RWPE1 (cell line): ENCODE results near the gene ATP2B2.

ENCODE experiments used
- CTCF ChIA-PET: fragments of 350-600 bp; sonication (Branson Sonifier 250); formaldehyde crosslinking; extraction: SDS; loops from one replicate; lab custom pipeline; 2021; lab: Yijun Ruan, JAX
- POLR2A ChIA-PET: fragments of 400-600 bp; formaldehyde crosslinking; extraction: SDS; loops from one replicate; lab custom pipeline; 2020; ENCODE audit warnings: antibody characterized with exemption; ENCODE audit not compliant: low non-redundant PET; lab: Yijun Ruan, JAX
- DNase-seq: peaks from one replicate; pipeline ENCODE4 v3.0.0; 2012; ENCODE audit warnings: low spot score
- H3K27ac ChIP-seq: fragments of 450-650 bp; 2 replicates; pipeline ENCODE4 v1.5.1; 2017
- TF ChIP-seq, protein P1 (sequence below): fragments of 450-650 bp; conservative IDR thresholded peaks from 2 replicates; pipeline ENCODE4 v1.5.1; 2017; ENCODE audit warnings: low read depth, mild to moderate bottlenecking

ATP2B2 gene

DNA sequence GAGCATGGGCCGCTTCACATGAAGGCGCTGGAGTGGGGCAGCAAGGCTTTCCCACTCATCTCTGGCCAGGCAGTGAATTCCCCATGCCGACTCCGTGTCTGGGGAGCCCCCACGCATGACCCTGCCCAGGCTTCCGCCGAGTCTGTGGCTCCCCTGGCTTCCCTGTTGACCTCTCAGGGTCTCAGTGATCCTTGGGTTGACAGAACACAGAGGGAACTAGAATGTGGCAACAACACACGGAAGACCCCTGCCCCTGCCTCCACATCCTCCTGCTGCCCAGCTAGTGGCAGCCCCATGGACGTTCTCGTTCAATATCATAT lies 61.3 kb downstream of the ATP2B2 start:
- CTCF ChIA-PET: interaction anchor here (0.6 kb wide), 1 partner anchor 25 kb away, joined by 4 read pairs; no protein-coding TSS in a partner anchor
- POLR2A ChIA-PET: no interaction called here
- no peak overlapping the region for H3K27ac ChIP-seq
- TF ChIP-seq, protein P1, sequence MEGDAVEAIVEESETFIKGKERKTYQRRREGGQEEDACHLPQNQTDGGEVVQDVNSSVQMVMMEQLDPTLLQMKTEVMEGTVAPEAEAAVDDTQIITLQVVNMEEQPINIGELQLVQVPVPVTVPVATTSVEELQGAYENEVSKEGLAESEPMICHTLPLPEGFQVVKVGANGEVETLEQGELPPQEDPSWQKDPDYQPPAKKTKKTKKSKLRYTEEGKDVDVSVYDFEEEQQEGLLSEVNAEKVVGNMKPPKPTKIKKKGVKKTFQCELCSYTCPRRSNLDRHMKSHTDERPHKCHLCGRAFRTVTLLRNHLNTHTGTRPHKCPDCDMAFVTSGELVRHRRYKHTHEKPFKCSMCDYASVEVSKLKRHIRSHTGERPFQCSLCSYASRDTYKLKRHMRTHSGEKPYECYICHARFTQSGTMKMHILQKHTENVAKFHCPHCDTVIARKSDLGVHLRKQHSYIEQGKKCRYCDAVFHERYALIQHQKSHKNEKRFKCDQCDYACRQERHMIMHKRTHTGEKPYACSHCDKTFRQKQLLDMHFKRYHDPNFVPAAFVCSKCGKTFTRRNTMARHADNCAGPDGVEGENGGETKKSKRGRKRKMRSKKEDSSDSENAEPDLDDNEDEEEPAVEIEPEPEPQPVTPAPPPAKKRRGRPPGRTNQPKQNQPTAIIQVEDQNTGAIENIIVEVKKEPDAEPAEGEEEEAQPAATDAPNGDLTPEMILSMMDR: no peak
- no peak for DNase-seq

DNA sequence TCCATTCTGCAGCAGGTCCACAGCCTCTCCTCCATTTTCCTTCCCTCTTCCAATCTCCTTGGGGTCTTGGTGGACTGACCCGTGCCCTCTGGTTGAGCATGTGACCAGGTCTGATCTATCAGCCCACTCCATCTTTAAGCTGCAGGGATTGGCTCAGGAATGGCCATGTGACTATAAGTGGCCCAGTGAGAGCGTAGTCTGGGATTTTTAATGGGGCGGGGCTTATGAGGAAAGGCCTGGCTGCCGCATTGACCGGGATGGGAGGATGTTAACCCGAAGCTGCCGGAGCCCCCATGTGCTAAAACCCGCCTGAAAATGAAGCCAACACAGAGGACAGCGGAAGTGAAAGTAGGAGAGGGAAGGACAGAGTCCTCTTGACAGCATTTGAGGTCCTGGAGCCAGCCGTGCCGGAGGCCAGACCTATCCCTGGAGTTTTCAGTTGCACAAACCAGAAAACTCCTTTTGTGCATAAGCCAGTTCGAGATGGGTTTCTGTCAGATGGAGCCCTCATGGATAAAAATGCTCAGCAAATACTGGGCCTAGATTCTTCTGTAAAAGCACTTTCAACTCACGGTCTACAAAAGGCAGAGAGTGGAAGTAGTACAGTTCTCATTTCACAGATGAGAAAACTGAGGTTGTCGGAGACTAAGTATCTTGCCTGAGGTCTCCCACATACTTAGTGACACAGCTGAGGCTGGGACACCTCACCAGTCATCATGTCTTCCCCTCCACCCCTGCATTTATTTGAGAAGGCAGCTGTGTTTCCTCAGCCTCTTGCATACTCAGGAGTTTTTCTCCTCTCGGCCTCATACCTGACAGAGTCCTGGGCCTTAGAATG lies 61.9 kb downstream of the ATP2B2 start:
- no peak for DNase-seq
- ChIA-PET CTCF (interaction anchor here (0.6 kb wide), 1 partner anchor 25 kb away, joined by 4 read pairs; no protein-coding TSS in a partner anchor), POLR2A (no interaction called here)
- TF ChIP-seq, protein P1: no peak
- no peak overlapping the region for H3K27ac ChIP-seq

DNA sequence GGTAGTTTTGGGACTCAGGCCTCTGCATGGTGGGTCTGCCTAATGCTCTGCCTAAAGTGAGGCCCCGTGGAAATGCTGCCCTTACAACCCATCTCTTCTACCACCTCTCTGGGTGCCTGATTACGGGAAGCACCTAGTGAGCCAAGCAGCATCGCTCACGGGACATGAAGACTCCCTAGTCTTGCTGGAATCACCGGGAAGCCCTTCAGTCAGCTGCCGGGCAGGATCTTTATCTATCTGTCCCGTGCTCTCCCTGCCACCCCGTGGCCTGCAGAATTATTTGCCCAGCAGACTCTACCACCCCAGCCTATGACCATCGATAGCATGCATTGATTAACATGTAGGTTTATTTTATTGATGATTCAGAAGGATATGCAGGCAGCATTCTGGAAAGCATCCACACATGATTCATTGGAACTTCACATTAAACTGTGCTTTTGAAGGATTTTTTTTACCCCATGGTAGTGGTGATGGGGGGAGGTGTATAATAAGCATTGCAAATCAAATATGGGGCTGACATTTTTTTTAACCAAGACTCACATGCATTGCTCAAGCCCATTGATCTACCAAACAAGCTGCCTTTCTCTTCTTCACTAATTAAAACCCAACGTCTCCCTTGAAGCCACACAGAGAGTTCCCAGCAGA lies 63.1 kb downstream of the ATP2B2 start:
- TF ChIP-seq, protein P1: no peak
- ChIA-PET CTCF (no interaction called here), POLR2A (no interaction called here)
- H3K27ac ChIP-seq: no peak overlapping the region
- no peak for DNase-seq

DNA sequence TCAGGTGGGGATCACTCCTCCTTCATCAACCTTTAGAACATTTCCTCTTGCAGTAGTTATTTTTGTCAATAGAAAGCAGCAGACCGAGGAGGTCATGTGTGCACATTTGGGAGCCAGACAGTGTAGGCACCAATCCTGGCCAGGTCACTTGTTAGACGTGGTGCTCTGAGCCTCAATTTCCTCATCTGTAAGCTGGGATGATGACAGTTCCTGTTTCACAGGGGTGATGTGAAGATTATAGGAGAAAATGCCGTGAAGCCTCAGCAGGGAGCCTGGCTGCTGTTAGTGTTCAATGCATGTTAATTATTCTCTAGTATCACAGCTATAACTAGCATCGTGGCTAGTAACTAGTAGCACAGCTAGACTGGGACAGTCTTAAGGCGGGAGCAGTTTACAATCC lies 64.7 kb downstream of the ATP2B2 start:
- H3K27ac ChIP-seq: no peak overlapping the region
- ChIA-PET CTCF (no interaction called here), POLR2A (no interaction called here)
- TF ChIP-seq, protein P1: no peak
- no peak for DNase-seq

DNA sequence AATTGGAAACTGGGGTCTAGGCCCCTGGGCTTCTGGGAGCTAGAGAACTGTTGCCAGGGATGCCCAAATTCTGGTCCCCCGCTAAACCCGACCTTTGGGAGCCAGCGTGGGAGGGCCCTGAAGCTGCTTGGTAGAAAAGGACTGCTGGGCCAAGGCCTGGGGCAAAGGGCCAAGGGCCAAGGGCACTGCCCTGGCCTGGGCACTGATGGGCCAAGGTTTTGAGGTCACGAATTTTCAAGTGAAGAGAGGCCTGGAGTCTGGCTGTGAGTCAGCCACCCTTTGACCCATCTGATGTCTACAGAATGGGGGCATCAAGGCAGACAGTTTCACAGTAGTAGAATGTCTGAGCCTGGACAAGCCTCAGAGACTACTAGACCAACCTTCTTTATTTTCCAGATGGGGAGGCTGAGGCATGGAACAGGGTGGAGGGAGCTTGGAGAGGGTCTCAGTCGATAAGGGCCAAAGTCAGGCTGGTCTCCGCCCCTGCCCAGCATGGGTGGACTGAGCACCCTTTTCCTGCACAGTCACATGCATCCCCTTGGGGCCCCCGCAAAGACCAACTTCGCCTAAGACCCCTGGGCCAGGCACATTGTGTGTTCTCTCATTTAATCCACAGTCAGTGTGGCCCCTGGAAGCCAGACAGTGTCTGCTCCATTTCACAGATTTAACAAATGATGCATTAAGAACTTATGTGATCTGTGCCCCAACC lies 66.3 kb downstream of the ATP2B2 start:
- DNase-seq: no peak
- CTCF ChIA-PET: interaction anchor here (0.8 kb wide), 1 partner anchor 21 kb away, joined by 3 read pairs; no protein-coding TSS in a partner anchor
- TF ChIP-seq, protein P1: no peak
- POLR2A ChIA-PET: no interaction called here
- no peak overlapping the region for H3K27ac ChIP-seq
